ENCODE results near the gene ACSF2. TPM values are rescaled to one million over a fixed set of nuclear protein-coding genes. Genes with fewer than 3 reads are reported as not detected.

ACSF2 gene
- total and polyA plus RNA-seq, 2 donors (not counting 3 experiments of a cell fraction or from before 2014, with no cell fraction given) = 33.2 to 37.2 TPM

DNA sequence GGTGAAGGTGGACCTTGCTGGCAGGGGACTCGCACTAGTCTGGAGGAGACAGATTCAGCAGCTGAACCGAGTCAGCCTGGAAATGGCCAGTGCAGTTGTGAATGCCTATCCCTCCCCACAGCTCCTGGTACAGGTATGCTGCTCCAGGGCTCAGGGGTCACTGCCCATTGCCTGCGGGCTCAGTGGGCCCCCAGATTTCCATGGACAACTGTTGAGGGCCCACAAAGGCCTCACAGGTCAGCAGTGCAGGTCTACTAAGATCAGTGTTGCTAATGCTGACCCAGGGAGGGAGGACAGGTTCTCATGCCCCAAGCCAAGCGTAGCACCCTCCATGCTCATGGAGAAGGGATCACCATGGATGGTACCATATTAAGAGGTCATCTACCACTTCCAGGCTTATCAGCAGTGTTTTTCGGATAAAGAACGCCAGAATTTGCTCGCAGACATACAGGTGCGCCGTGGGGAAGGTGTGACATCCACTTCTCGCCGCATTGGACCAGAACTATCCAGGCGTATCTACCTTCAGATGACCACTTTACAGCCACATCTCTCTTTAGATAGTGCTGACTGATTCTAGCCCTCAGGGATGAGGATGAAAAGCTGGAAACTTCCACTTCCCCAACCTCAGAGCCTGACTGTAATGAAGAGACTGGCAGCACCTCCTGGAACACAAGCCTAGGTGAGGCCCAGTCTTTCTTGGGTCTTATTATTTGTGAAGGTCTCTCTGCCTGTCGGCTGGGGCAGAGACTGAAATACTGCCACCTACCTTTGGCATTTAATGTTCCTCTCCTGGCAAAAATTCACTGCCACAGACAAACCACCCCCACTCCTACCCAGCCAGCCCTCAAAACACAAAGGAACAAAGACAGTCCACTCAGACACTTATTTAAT lies 45.4 kb upstream of the ACSF2 start:
- Histone ChIP-seq H3K9me1 (replicated peaks; ENCODE audit: control insufficient read depth, extremely low read depth, insufficient read depth, low read length) (no peaks in the 10 kb centered on the region), H3K4me3 (replicated peaks in 1 of 3; ENCODE audit: insufficient read depth in 1 of 3, low read depth in 1 of 3, low read length in 3 of 3) (no peak overlapping the region), H3K27me3 (ENCODE audit: control insufficient read depth in 2 of 2, insufficient read depth in 2 of 2, low read length in 2 of 2) (no peaks in the 10 kb centered on the region), H4K20me1 (replicated peaks; ENCODE audit: control insufficient read depth, extremely low read depth, insufficient read depth, low read length) (peaks cover 2% of the 10 kb centered on the region), H3K79me2 (ENCODE audit: control insufficient read depth, insufficient read depth, low read length) (no peaks in the 10 kb centered on the region), H3K4me2 (ENCODE audit: insufficient read depth, low read length) (no peak overlapping the region), H3K36me3 (ENCODE audit: control insufficient read depth in 2 of 2, extremely low read depth in 1 of 2, insufficient read depth in 2 of 2, low read length in 2 of 2) (peaks cover 14 to 33% of the 10 kb centered on the region in 2 experiments), H2AFZ (ENCODE audit: low read depth, low read length) (no peak overlapping the region), H3K9ac (replicated peaks; ENCODE audit: extremely low read depth, insufficient read depth, low read length) (no peak overlapping the region), H3K27ac (ENCODE audit: insufficient read depth, low read depth, low read length) (no peak overlapping the region), H3K9me3 (replicated peaks; ENCODE audit: control insufficient read depth, insufficient read depth, low read length) (no peaks in the 10 kb centered on the region), H3K4me1 (ENCODE audit: control insufficient read depth, extremely low read depth, insufficient read depth, low read length) (no peaks in the 10 kb centered on the region)
- ChIA-PET POLR2A (no interaction called here), CTCF (interaction anchor here (1.0 to 1.2 kb wide), 3 partner anchors 10 to 19 kb away, joined by 3 to 7 read pairs (median 4); no protein-coding TSS in a partner anchor)
- peak; percentile 53 for TF ChIP-seq POLR2AphosphoS5 (IDR thresholded peaks at IDR 0.05; ENCODE audit: insufficient read depth, low read depth, low read length)
- TF ChIP-seq MYC (IDR thresholded peaks at IDR 0.05; ENCODE audit: low read depth, low read length) = no peak
- FAIRE-seq (no peak), DNase-seq (ENCODE audit: low read depth, low spot score) (no peak)
- intact Hi-C loops (cut with micrococcal nuclease) = no loop called here
- BruUV-seq (replicated peaks) = no TSS peak
- dilution Hi-C loops (cut with MboI; ENCODE audit: extremely low pct_ligation_motif_present, low sequenced_read_pairs) = no loop called here

DNA sequence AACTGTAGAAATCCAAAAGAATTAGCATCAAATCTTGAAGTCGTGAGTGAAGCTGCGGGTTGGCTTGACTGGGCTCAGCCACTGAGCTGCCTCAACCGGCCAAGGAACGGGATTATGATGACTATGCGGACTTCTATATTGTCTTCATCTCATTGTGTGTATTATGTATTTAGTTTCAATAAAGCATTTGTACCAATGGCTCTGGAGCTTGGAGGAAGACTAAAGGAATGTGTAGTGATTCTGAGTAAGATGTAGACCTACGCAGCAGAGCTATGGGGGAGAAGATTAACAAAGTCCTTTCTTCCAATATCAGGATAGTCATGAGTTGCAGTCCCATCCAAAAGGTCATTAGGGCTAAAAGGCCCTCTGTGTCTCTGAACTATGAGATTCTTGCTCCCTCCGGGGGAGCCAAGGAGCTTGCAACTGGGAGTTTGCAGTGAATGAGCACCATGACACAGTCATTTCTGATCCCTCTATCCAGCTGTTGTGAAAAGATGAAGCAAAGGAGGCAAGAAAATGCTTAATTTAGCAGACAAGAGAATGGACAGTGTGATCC lies 44.7 kb upstream of the ACSF2 start:
- Histone ChIP-seq H3K79me2 (ENCODE audit: control insufficient read depth, insufficient read depth, low read length) (no peaks in the 10 kb centered on the region), H3K36me3 (ENCODE audit: control insufficient read depth in 2 of 2, extremely low read depth in 1 of 2, insufficient read depth in 2 of 2, low read length in 2 of 2) (peaks cover 17 to 39% of the 10 kb centered on the region in 2 experiments), H3K4me1 (ENCODE audit: control insufficient read depth, extremely low read depth, insufficient read depth, low read length) (no peaks in the 10 kb centered on the region), H3K9me3 (replicated peaks; ENCODE audit: control insufficient read depth, insufficient read depth, low read length) (no peaks in the 10 kb centered on the region), H2AFZ (ENCODE audit: low read depth, low read length) (no peak overlapping the region), H3K4me3 (replicated peaks in 1 of 3; ENCODE audit: insufficient read depth in 1 of 3, low read depth in 1 of 3, low read length in 3 of 3) (no peak overlapping the region), H3K27me3 (ENCODE audit: control insufficient read depth in 2 of 2, insufficient read depth in 2 of 2, low read length in 2 of 2) (no peaks in the 10 kb centered on the region), H3K9me1 (replicated peaks; ENCODE audit: control insufficient read depth, extremely low read depth, insufficient read depth, low read length) (no peaks in the 10 kb centered on the region), H3K9ac (replicated peaks; ENCODE audit: extremely low read depth, insufficient read depth, low read length) (no peak overlapping the region), H3K27ac (ENCODE audit: insufficient read depth, low read depth, low read length) (no peak overlapping the region), H3K4me2 (ENCODE audit: insufficient read depth, low read length) (no peak overlapping the region), H4K20me1 (replicated peaks; ENCODE audit: control insufficient read depth, extremely low read depth, insufficient read depth, low read length) (peaks cover 2% of the 10 kb centered on the region)
- CTCF ChIA-PET = interaction anchor here (1.0 to 1.2 kb wide), 5 partner anchors 9 to 98 kb away, joined by 3 to 7 read pairs (median 3); partner anchors contain the start of gene LRRC59
- TSS peak; percentile 29 for BruUV-seq (replicated peaks)
- DNase-seq (ENCODE audit: low read depth, low spot score) (no peak), FAIRE-seq (no peak)
- intact Hi-C loops (cut with micrococcal nuclease) = no loop called here
- dilution Hi-C loops (cut with MboI; ENCODE audit: extremely low pct_ligation_motif_present, low sequenced_read_pairs) = no loop called here
- POLR2A ChIA-PET = no interaction called here
- no peak for TF ChIP-seq EZH2 (IDR thresholded peaks at IDR 0.05; ENCODE audit: borderline replicate concordance, low read depth, low read length, severe bottlenecking)

Measured in endothelial cell of umbilical vein (primary cell).